Esophagus muscularis mucosa (tissue), 4 donors: Measurements from ENCODE around the gene MTOR. TPM values are rescaled to one million over a fixed set of nuclear protein-coding genes. Genes with fewer than 3 reads are reported as not detected.

ENCODE experiments used
- DNase-seq: peaks from one replicate; pipeline ENCODE4 v3.0.0-alpha.2; 2017; ENCODE audit errors: extremely low spot score
- H3K27ac ChIP-seq, 4 donors: fragments of 200-600 bp; sonication (generic); replicated peaks in 1 of 4; 1 replicate in 3 of 4; 2 replicates in 1 of 4; pipeline ENCODE4 v1.5.1; 2016 to 2019; ENCODE audit warnings: mild to moderate bottlenecking in 1 of 4
- H3K27me3 ChIP-seq, 4 donors: fragments of 200-600 bp; sonication (generic); one replicate each; pipeline versions ENCODE4 v1.5.1 to v1.6.0; 2016 to 2019
- H3K36me3 ChIP-seq, 4 donors: fragments of 200-600 bp; sonication (generic); one replicate each; pipeline ENCODE4 v1.5.1; 2016 to 2019
- H3K4me1 ChIP-seq, 4 donors: fragments of 200-600 bp; sonication (generic); one replicate each; pipeline ENCODE4 v1.5.1; 2016 to 2019
- H3K4me3 ChIP-seq, 4 donors: fragments of 200-600 bp; sonication (generic); 1 replicate in 2 of 4; 2 replicates in 2 of 4; pipeline ENCODE4 v1.5.1; 2016 to 2019; ENCODE audit warnings: mild to moderate bottlenecking in 4 of 4, moderate library complexity in 1 of 4
- H3K9me3 ChIP-seq, 4 donors: fragments of 200-600 bp; sonication (generic); 1 replicate in 3 of 4; 2 replicates in 1 of 4; pipeline ENCODE4 v1.5.1; 2016 to 2019
- EP300 ChIP-seq: sonication (generic); formaldehyde crosslinking; IDR thresholded peaks from one replicate; pipeline ENCODE4 v1.6.1; 2017; ENCODE audit warnings: antibody characterized with exemption
- POLR2A ChIP-seq: fragments of 450-650 bp; IDR thresholded peaks from one replicate; pipeline ENCODE4 v1.6.1; 2017; ENCODE audit warnings: antibody characterized with exemption, moderate library complexity, mild to moderate bottlenecking, low read depth
- POLR2AphosphoS5 ChIP-seq, 2 donors: sonication (generic); formaldehyde crosslinking; IDR thresholded peaks; one replicate each; pipeline ENCODE4 v1.6.1; 2017; ENCODE audit warnings: antibody characterized with exemption in 2 of 2
- WGBS: methylation state at CpG from one replicate; pipeline ENCODE4 v1.1.5; 2018; 5-methylcytosine and 5-hydroxymethylcytosine counted together
- intact Hi-C: fragments of 100-400 bp; cut with DNase I; formaldehyde crosslinking; loops from one replicate; pipeline ENCODE4 v1.15.1; 2023
- total RNA-seq, 4 donors: library from RNA; depleted of rRNA; stranded (reverse); fragments of >200 nt; gene quantifications; one replicate each; pipeline versions ENCODE4 v1.1.0 to v1.2.1, GENCODE V29; 2016
- TF ChIP-seq, protein P1 (sequence below), 3 experiments: fragments of 200-600 bp in 2 of 3; fragments of 450-650 bp in 1 of 3; sonication (generic) in 2 of 3; IDR thresholded peaks; one replicate each; pipeline ENCODE4 v1.5.1; 2017 to 2019; ENCODE audit warnings: antibody characterized with exemption in 3 of 3, mild to moderate bottlenecking in 2 of 3, moderate library complexity in 1 of 3

Gene MTOR
- total RNA-seq, 4 donors from 2014 or later: 33.6 to 51.1 (median 41.0) TPM

DNA sequence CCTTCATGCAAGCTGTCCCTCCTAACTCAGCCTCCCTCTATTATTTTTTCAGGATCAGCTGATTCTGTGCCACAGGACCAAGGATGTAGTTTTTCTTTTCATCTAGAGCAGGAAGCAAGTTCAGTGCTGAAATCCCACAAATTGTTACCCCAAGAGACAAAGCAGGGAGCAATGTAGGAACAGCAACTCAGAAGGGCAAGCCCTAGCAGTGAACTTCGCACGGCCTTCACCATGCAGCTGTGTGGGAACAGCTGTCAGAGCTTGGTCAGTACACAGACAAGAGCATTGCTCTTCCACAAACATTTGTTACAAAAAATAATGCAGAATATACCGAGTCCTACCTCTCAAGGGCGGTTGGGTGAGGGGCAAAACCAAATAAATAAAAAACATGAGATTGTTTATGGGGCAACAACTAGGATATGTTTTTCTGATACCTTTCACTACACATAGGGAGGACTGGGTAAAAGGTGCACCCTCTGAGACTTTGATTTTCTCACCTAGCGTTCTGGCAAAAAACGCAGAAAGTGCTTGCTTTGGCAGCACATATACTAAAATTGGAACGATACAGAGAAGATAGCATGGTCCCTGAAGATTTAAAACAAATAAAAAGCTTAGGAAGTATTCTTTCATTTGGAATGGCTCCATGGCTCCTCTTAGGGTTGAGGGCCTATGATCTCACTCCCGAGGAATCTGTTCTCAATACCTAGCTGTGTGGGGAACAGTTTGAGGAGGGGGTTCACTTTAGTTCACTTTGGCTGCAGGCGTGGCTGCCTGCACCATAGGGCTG is 110.3 kb downstream of the MTOR start:
- WGBS: 84% methylated on average over 9 of the region's 9 CpGs

DNA sequence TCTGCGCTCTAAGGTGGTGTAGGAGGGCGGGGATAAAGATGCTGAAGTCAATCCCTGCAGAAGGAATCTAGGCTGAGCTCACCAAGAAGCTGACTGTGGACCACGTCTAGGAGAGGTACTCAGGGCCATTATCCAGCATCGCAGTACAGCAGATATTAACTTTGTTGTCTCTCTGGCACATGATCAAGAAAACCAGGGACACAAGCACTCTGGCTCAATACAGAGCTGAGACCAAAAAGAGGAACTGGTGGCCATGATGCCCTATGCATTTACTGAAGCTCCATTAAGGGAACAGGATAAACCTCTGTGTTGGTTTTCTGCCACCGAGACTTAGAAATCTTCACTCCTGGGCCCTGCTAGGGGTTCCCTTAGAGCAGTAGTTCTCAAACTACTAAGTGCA is 111.2 kb downstream of the MTOR start:
- Histone ChIP-seq H3K27me3 (no peaks in the 10 kb centered on the region), H3K4me1 (peaks cover 9 to 29% (median 21%) of the 10 kb centered on the region in 4 donors), H3K36me3 (peaks cover 25 to 87% (median 51%) of the 10 kb centered on the region in 4 donors), H3K9me3 (no peaks in the 10 kb centered on the region), H3K27ac (peak overlapping the region in 1 of 4 donors; percentile 30), H3K4me3 (no peak overlapping the region)
- DNase-seq: no peak
- 71% methylated on average over 5 of the region's 5 CpGs for WGBS
- intact Hi-C loops: no loop called here
- TF ChIP-seq POLR2A (no peak), EP300 (no peak), POLR2AphosphoS5 (IDR thresholded peaks at IDR 0.05) (no peak)
- TF ChIP-seq, protein P1, sequence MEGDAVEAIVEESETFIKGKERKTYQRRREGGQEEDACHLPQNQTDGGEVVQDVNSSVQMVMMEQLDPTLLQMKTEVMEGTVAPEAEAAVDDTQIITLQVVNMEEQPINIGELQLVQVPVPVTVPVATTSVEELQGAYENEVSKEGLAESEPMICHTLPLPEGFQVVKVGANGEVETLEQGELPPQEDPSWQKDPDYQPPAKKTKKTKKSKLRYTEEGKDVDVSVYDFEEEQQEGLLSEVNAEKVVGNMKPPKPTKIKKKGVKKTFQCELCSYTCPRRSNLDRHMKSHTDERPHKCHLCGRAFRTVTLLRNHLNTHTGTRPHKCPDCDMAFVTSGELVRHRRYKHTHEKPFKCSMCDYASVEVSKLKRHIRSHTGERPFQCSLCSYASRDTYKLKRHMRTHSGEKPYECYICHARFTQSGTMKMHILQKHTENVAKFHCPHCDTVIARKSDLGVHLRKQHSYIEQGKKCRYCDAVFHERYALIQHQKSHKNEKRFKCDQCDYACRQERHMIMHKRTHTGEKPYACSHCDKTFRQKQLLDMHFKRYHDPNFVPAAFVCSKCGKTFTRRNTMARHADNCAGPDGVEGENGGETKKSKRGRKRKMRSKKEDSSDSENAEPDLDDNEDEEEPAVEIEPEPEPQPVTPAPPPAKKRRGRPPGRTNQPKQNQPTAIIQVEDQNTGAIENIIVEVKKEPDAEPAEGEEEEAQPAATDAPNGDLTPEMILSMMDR (IDR thresholded peaks at IDR 0.05): no peak

More for the DNA sequence above, 110.3 kb downstream of the MTOR start:
- peaks cover 23 to 87% (median 51%) of the 10 kb centered on the region in 4 donors for H3K36me3 ChIP-seq
- peaks cover 9 to 30% (median 22%) of the 10 kb centered on the region in 4 donors for H3K4me1 ChIP-seq
- H3K9me3 ChIP-seq: no peaks in the 10 kb centered on the region
- no peaks in the 10 kb centered on the region for H3K27me3 ChIP-seq
- intact Hi-C loops: no loop called here
- DNase-seq: no peak
- H3K27ac ChIP-seq: peak overlapping the region in 1 of 4 donors; percentile 30
- H3K4me3 ChIP-seq: no peak overlapping the region
- TF ChIP-seq POLR2AphosphoS5 (IDR thresholded peaks at IDR 0.05) (no peak), EP300 (no peak), POLR2A (no peak)
- TF ChIP-seq, protein P1 (IDR thresholded peaks at IDR 0.05): no peak

DNA sequence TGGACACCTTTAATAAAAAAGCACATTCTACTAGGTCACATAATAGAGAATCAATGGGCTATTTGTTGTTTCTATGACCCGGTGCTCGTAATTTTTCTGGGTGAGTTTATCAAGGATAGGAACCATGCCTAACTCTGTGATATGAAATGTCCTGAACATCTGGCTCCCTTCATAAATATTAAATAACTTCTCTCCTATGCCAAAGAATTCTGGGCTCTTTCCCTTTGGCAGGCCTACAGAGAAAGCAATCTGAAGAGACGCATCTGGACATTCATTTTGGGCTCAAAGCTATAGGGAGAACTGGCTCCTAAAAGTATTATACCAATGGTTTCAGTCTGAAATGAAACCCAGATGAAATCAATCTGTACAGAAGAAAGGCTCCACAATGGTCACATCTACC is 112.0 kb downstream of the MTOR start:
- intact Hi-C loops: no loop called here
- Histone ChIP-seq H3K4me3 (no peak overlapping the region), H3K27ac (no peak overlapping the region), H3K27me3 (no peaks in the 10 kb centered on the region), H3K4me1 (peaks cover 9 to 29% (median 21%) of the 10 kb centered on the region in 4 donors), H3K9me3 (no peaks in the 10 kb centered on the region), H3K36me3 (peaks cover 32 to 87% (median 51%) of the 10 kb centered on the region in 4 donors)
- WGBS: 76% methylated on average over 3 of the region's 3 CpGs
- TF ChIP-seq, protein P1 (IDR thresholded peaks at IDR 0.05): no peak
- TF ChIP-seq POLR2A (no peak), POLR2AphosphoS5 (IDR thresholded peaks at IDR 0.05) (no peak), EP300 (no peak)
- no peak for DNase-seq

DNA sequence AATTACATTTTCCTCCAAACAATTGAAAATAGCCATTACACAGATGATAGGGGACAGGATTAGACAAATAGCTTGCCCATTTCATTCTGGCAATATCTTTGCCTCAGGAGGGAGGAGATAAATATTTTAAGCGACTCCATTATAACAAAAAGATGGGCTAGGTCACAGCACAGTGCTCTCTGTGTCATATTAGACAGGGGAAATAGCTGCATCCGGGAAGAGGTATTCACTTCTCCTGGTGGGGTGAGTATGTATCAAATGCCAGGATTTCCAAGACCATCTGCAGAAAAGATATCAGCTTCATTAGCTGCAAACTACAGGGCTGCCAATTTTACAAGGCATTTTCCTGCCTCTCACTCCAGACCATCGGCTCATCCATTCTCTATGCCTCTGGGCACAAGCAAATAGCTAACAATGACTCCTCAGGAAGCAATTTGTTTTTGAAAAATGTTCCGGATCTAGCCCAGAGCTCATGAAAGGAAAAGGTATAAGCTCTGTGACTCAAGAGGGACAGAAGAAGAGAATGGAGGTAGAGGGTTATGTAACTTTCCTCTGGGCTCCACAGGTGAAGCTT is 115.1 kb downstream of the MTOR start:
- Histone ChIP-seq H3K27ac (no peak overlapping the region), H3K36me3 (peaks cover 47 to 94% (median 62%) of the 10 kb centered on the region in 4 donors), H3K27me3 (no peaks in the 10 kb centered on the region), H3K4me3 (no peak overlapping the region), H3K9me3 (no peaks in the 10 kb centered on the region), H3K4me1 (peaks cover 18 to 39% (median 29%) of the 10 kb centered on the region in 4 donors)
- intact Hi-C loops: no loop called here
- WGBS: 62% methylated on average over 4 of the region's 4 CpGs
- no peak for DNase-seq
- TF ChIP-seq POLR2AphosphoS5 (IDR thresholded peaks at IDR 0.05) (no peak), POLR2A (no peak), EP300 (no peak)
- TF ChIP-seq, protein P1 (IDR thresholded peaks at IDR 0.05): no peak
